B cell (primary cell): ENCODE measurements around the gene TUBA3C. TPM values are rescaled to one million over a fixed set of nuclear protein-coding genes. Genes with fewer than 3 reads are reported as not detected.

Source experiments
- ATAC-seq: fragments of 200-7000 bp; cut with Tn5 transposase; one replicate; pipeline ENCODE4 v1.10.0; 2021; ENCODE audit warnings: low read depth, mild to moderate bottlenecking, moderate number of reproducible peaks, moderate library complexity
- CTCF ChIA-PET: fragments of 350-600 bp; sonication (Branson Sonifier 250); formaldehyde crosslinking; loops from one replicate; lab custom pipeline; 2021; ENCODE audit warnings: antibody characterized with exemption, inconsistent platforms; lab: Charles Lee
- POLR2A ChIA-PET: fragments of 350-600 bp; sonication (Branson Sonifier 250); formaldehyde crosslinking; loops from one replicate; lab custom pipeline; 2021; ENCODE audit warnings: antibody characterized with exemption; lab: Charles Lee
- DNase-seq: peaks from one replicate; pipeline ENCODE4 v3.0.0; 2013
- H2AFZ ChIP-seq: 2 replicates; pipeline ENCODE4 v1.6.1; 2012; ENCODE audit warnings: mild to moderate bottlenecking, low read depth, low read length; ENCODE audit not compliant: insufficient read depth, poor library complexity, severe bottlenecking
- H3K27ac ChIP-seq, 2 donors: 1 replicate in 1 of 2; 2 replicates in 1 of 2; pipeline ENCODE4 v1.5.1; 2012 to 2013; ENCODE audit warnings: low read length in 2 of 2, mild to moderate bottlenecking in 2 of 2, moderate library complexity in 1 of 2
- H3K27me3 ChIP-seq, 4 experiments: fragments of 200-600 bp in 1 of 4; sonication (generic) in 1 of 4; replicated peaks in 1 of 4; 1 replicate in 2 of 4; 2 replicates in 2 of 4; pipeline versions ENCODE4 v1.6.1 to v1.7.0; 2013 to 2016; ENCODE audit warnings: low read length in 3 of 4, mild to moderate bottlenecking in 2 of 4, mixed read lengths in 1 of 4, moderate library complexity in 1 of 4; ENCODE audit not compliant: insufficient read depth in 4 of 4, control insufficient read depth in 3 of 4; ENCODE audit errors: control extremely low read depth in 1 of 4
- H3K36me3 ChIP-seq, 2 experiments: replicated peaks in 1 of 2; 1 replicate in 1 of 2; 2 replicates in 1 of 2; pipeline versions ENCODE4 v1.6.1 to v1.7.1; 2013; ENCODE audit warnings: low read length in 1 of 2; ENCODE audit not compliant: insufficient read depth in 2 of 2, control insufficient read depth in 1 of 2; ENCODE audit errors: control extremely low read depth in 1 of 2, extremely low read depth in 1 of 2
- H3K4me1 ChIP-seq, 2 donors: fragments of 200-600 bp in 1 of 2; sonication (generic) in 1 of 2; 1 replicate in 1 of 2; 2 replicates in 1 of 2; pipeline versions ENCODE4 v1.5.1 to v1.6.1; 2013 to 2017; ENCODE audit warnings: low read length in 2 of 2; ENCODE audit not compliant: control insufficient read depth in 2 of 2, insufficient read depth in 2 of 2
- H3K4me2 ChIP-seq: replicated peaks from 2 replicates; pipeline ENCODE3; 2012; ENCODE audit warnings: mild to moderate bottlenecking, low read depth, low read length; ENCODE audit not compliant: poor library complexity, severe bottlenecking
- H3K4me3 ChIP-seq, 5 experiments: fragments of 200-600 bp in 1 of 5; sonication (generic) in 1 of 5; 1 replicate in 3 of 5; 2 replicates in 2 of 5; pipeline versions ENCODE4 v1.5.1 to v1.7.0; 2011 to 2016; ENCODE audit warnings: low read length in 4 of 5, mild to moderate bottlenecking in 4 of 5, low read depth in 2 of 5, control low read depth in 1 of 5, moderate library complexity in 1 of 5; ENCODE audit not compliant: insufficient read depth in 1 of 5; ENCODE audit errors: control extremely low read depth in 1 of 5, extremely low read depth in 1 of 5
- H3K79me2 ChIP-seq: fragments of 200-600 bp; sonication (generic); one replicate; pipeline ENCODE4 v1.6.0; 2016; ENCODE audit warnings: low read length; ENCODE audit not compliant: control insufficient read depth, insufficient read depth
- H3K9ac ChIP-seq: fragments of 200-600 bp; sonication (generic); 2 replicates; pipeline ENCODE4 v1.6.1; 2017; ENCODE audit warnings: mild to moderate bottlenecking, low read length, moderate library complexity
- H3K9me3 ChIP-seq, 3 donors: one replicate each; pipeline versions ENCODE4 v1.6.1 to v1.7.1; 2013; ENCODE audit warnings: low read length in 2 of 3; ENCODE audit not compliant: control insufficient read depth in 2 of 3, insufficient read depth in 1 of 3; ENCODE audit errors: control extremely low read depth in 1 of 3
- H4K20me1 ChIP-seq: 2 replicates; pipeline ENCODE4 v1.6.0; 2012; ENCODE audit warnings: mild to moderate bottlenecking, low read length; ENCODE audit not compliant: insufficient read depth, control insufficient read depth, poor library complexity, severe bottlenecking
- H3K27ac Mint-ChIP-seq: one replicate; pipeline ENCODE4 v1.8.0; 2021; ENCODE audit warnings: mixed read lengths
- H3K27me3 Mint-ChIP-seq: one replicate; pipeline ENCODE4 v1.8.0; 2021; ENCODE audit warnings: mixed read lengths
- H3K4me1 Mint-ChIP-seq: one replicate; pipeline ENCODE4 v1.8.0; 2021; ENCODE audit warnings: mixed read lengths
- H3K4me3 Mint-ChIP-seq: one replicate; pipeline ENCODE4 v1.8.0; 2021; ENCODE audit warnings: mixed read lengths
- H3K9me3 Mint-ChIP-seq: one replicate; pipeline ENCODE4 v1.8.0; 2022; ENCODE audit warnings: mixed read lengths; ENCODE audit not compliant: insufficient read depth
- CTCF ChIP-seq: fragments of 200-600 bp; IDR thresholded peaks from one replicate; pipeline ENCODE4 v1.8.0; 2022; ENCODE audit warnings: antibody characterized with exemption, mild to moderate bottlenecking
- EZH2 ChIP-seq: IDR thresholded peaks from 2 replicates; pipeline ENCODE4 v1.6.1; 2012; ENCODE audit warnings: borderline replicate concordance, low read depth, mild to moderate bottlenecking, moderate library complexity, low read length; ENCODE audit not compliant: insufficient read depth, poor library complexity, severe bottlenecking
- WGBS: methylation state at CpG from one replicate; pipeline ENCODE4 v1.1.5; 2013; ENCODE audit warnings: missing lambda C conversion rate; ENCODE audit not compliant: insufficient coverage; 5-methylcytosine and 5-hydroxymethylcytosine counted together
- intact Hi-C: fragments of 100-400 bp; cut with micrococcal nuclease; formaldehyde crosslinking; loops from one replicate; pipeline ENCODE4 v1.10.0; 2022
- polyA plus RNA-seq: library from polyadenylated mRNA; depleted of rRNA; stranded (reverse); fragments of >200 nt; gene quantifications from 2 replicates; pipeline ENCODE4 v1.2.3, GENCODE V29; 2012
- total RNA-seq, 2 donors: library from RNA; stranded (reverse); fragments of 120-200 nt in 1 of 2; gene quantifications; 1 replicate in 1 of 2; 2 replicates in 1 of 2; pipeline versions ENCODE4 v1.2.3 to v1.2.4, GENCODE V29; 2013 to 2022

Gene TUBA3C
- total and polyA plus RNA-seq, 2 donors (not counting 1 experiment from before 2014, with no cell fraction given) = not detected

- WGBS = 89% methylated on average over 9 of the region's 16 CpGs
- intact Hi-C loops = no loop called here
- Mint-ChIP-seq H3K4me3 (no peak overlapping the region), H3K27ac (no peak overlapping the region), H3K27me3 (no peaks in the 10 kb centered on the region), H3K9me3 (no peaks in the 10 kb centered on the region), H3K4me1 (no peaks in the 10 kb centered on the region)
- no peak overlapping the region for H3K4me3 ChIP-seq
- H3K36me3 ChIP-seq = no peaks in the 10 kb centered on the region
- no peaks in the 10 kb centered on the region for H4K20me1 ChIP-seq
- ChIA-PET POLR2A (no interaction called here), CTCF (no interaction called here)
- H3K79me2 ChIP-seq = no peaks in the 10 kb centered on the region
- no peaks in the 10 kb centered on the region for H3K27me3 ChIP-seq
- H2AFZ ChIP-seq = no peak overlapping the region
- ATAC-seq (no peak), DNase-seq (no peak)
- H3K27ac ChIP-seq = no peak overlapping the region
- H3K9me3 ChIP-seq = peaks cover 0 to 28% (median 0%) of the 10 kb centered on the region in 3 donors
- H3K9ac ChIP-seq = no peak overlapping the region
- no peaks in the 10 kb centered on the region for H3K4me1 ChIP-seq
- TF ChIP-seq EZH2 (no peak), CTCF (no peak)
- no peak overlapping the region for H3K4me2 ChIP-seq
Observed at GRCh38 chr13:19173752-19174151, 7.9 kb downstream of the TUBA3C start.

GRCh38 chr13:19172647-19173030, 9.0 kb downstream of the TUBA3C start:
- Histone ChIP-seq H4K20me1 (no peaks in the 10 kb centered on the region), H2AFZ (no peak overlapping the region), H3K36me3 (no peaks in the 10 kb centered on the region), H3K27ac (no peak overlapping the region), H3K27me3 (no peaks in the 10 kb centered on the region), H3K4me2 (no peak overlapping the region), H3K4me1 (no peaks in the 10 kb centered on the region), H3K9me3 (peaks cover 0 to 26% (median 0%) of the 10 kb centered on the region in 3 donors), H3K4me3 (no peak overlapping the region), H3K79me2 (no peaks in the 10 kb centered on the region), H3K9ac (no peak overlapping the region)
- Mint-ChIP-seq H3K27me3 (no peaks in the 10 kb centered on the region), H3K4me3 (no peak overlapping the region), H3K4me1 (no peaks in the 10 kb centered on the region), H3K9me3 (no peaks in the 10 kb centered on the region), H3K27ac (no peak overlapping the region)
- no peak for DNase-seq
- ATAC-seq = no peak
- TF ChIP-seq EZH2 (no peak), CTCF (no peak)
- 85% methylated on average over 5 of the region's 6 CpGs for WGBS
- CTCF ChIA-PET = no interaction called here
- POLR2A ChIA-PET = no interaction called here
- intact Hi-C loops = no loop called here
